GM12878 (cell line): ENCODE data around the gene COPRS. TPM values are rescaled to one million over a fixed set of nuclear protein-coding genes. Genes with fewer than 3 reads are reported as not detected.

ENCODE experiments used
- ATAC-seq: fragments of 200-7000 bp; cut with Tn5 transposase; 3 replicates; pipeline ENCODE4 v1.9.1; 2020; ENCODE audit warnings: mild to moderate bottlenecking, moderate library complexity
- BruUV-seq: library from RNA; stranded (reverse); fragments of 400-500 nt; replicated peaks from 2 replicates; lab custom pipeline; 2021; lab: Mats Ljungman, UMichigan
- CTCF ChIA-PET: fragments of 300-600 bp; sonication (Branson Sonifier 250); formaldehyde crosslinking; extraction: SDS; loops from one replicate; lab custom pipeline; 2021; ENCODE audit warnings: inconsistent platforms; lab: Yijun Ruan, JAX
- POLR2A ChIA-PET: fragments of 350-600 bp; formaldehyde crosslinking; extraction: SDS; loops from one replicate; lab custom pipeline; 2021; ENCODE audit warnings: inconsistent platforms; lab: Charles Lee
- RAD21 ChIA-PET: fragments of 300-600 bp; sonication (Branson Sonifier 250); formaldehyde crosslinking; loops from one replicate; lab custom pipeline; 2023; ENCODE audit warnings: antibody characterized with exemption; ENCODE audit not compliant: unreplicated experiment; lab: Charles Lee
- SMC1A ChIA-PET: fragments of 300-600 bp; sonication (Branson Sonifier 250); formaldehyde crosslinking; loops from one replicate; lab custom pipeline; 2023; ENCODE audit not compliant: unreplicated experiment, uncharacterized antibody; lab: Charles Lee
- DNase-seq: peaks from one replicate; pipeline ENCODE4 v3.0.0-alpha.2; 2011; ENCODE audit warnings: low read depth, low spot score
- FAIRE-seq: peaks from 3 replicates; lab custom pipeline; 2011; peaks lifted over from hg19 to GRCh38; lab: Jason Lieb, UNC
- H2AFZ ChIP-seq: 2 replicates; pipeline ENCODE4 v1.6.0; 2011; ENCODE audit warnings: low read depth, low read length, control low read depth; ENCODE audit not compliant: control insufficient read depth
- H3K27ac ChIP-seq: 2 replicates; pipeline ENCODE4 v1.5.1; 2011; ENCODE audit warnings: control low read depth; ENCODE audit not compliant: control insufficient read depth, insufficient read depth
- H3K27me3 ChIP-seq, 2 experiments: replicated peaks in 1 of 2; 2 replicates each; pipeline versions ENCODE4 v1.6.0 to v1.6.1; 2011; ENCODE audit warnings: low read length in 1 of 2; ENCODE audit not compliant: control insufficient read depth in 2 of 2, insufficient read depth in 2 of 2
- H3K36me3 ChIP-seq, 2 experiments: 2 replicates each; pipeline ENCODE4 v1.5.1; 2011; ENCODE audit warnings: low read length in 1 of 2; ENCODE audit not compliant: control insufficient read depth in 2 of 2, insufficient read depth in 2 of 2
- H3K4me1 ChIP-seq: 2 replicates; pipeline ENCODE4 v1.6.1; 2011; ENCODE audit warnings: mild to moderate bottlenecking, low read length, moderate library complexity, mixed read lengths; ENCODE audit not compliant: control insufficient read depth, insufficient read depth
- H3K4me2 ChIP-seq: 2 replicates; pipeline ENCODE4 v1.6.0; 2011; ENCODE audit warnings: control low read depth; ENCODE audit not compliant: control insufficient read depth, insufficient read depth
- H3K4me3 ChIP-seq: fragments of 200-600 bp; sonication (generic); 2 replicates; pipeline ENCODE4 v1.5.1; 2016
- H3K79me2 ChIP-seq: 2 replicates; pipeline ENCODE4 v1.6.0; 2011; ENCODE audit warnings: low read length; ENCODE audit not compliant: control insufficient read depth, insufficient read depth
- H3K9ac ChIP-seq: 2 replicates; pipeline ENCODE4 v1.8.0; 2011; ENCODE audit warnings: low read length, control low read depth, mixed read lengths; ENCODE audit not compliant: control insufficient read depth, insufficient read depth
- H3K9me3 ChIP-seq: replicated peaks from 3 replicates; pipeline ENCODE4 v1.5.1; 2011; ENCODE audit warnings: mild to moderate bottlenecking, low read length; ENCODE audit not compliant: control insufficient read depth, insufficient read depth
- H4K20me1 ChIP-seq: 2 replicates; pipeline ENCODE4 v1.6.0; 2011; ENCODE audit not compliant: control insufficient read depth, insufficient read depth
- BHLHE40 ChIP-seq, 2 experiments: fragments of 450-650 bp in 1 of 2; IDR thresholded peaks; 2 replicates each; pipeline ENCODE4 v1.6.1; 2011 to 2017; ENCODE audit warnings: low read depth in 2 of 2, borderline replicate concordance in 1 of 2, improper control_type of control experiment in 1 of 2, low read length in 1 of 2, mild to moderate bottlenecking in 1 of 2
- BRCA1 ChIP-seq: IDR thresholded peaks from 2 replicates; pipeline ENCODE4 v1.6.1; 2011; ENCODE audit warnings: low read depth, low read length, improper control_type of control experiment
- CBX5 ChIP-seq: sonication (generic); IDR thresholded peaks from 2 replicates; pipeline ENCODE4 v1.6.1; 2016; ENCODE audit warnings: low read depth, moderate library complexity, mild to moderate bottlenecking, inconsistent platforms
- CTCF ChIP-seq, 3 experiments: IDR thresholded peaks in 2 of 3; conservative IDR thresholded peaks in 1 of 3; 2 replicates each; pipeline ENCODE4 v1.5.1; 2011; ENCODE audit warnings: low read depth in 3 of 3, low read length in 3 of 3, mild to moderate bottlenecking in 3 of 3, control low read depth in 2 of 3, moderate library complexity in 2 of 3, inconsistent platforms in 1 of 3, mixed read lengths in 1 of 3; ENCODE audit not compliant: control insufficient read depth in 2 of 3, insufficient read depth in 1 of 3; ENCODE audit errors: extremely low read depth in 1 of 3
- HDGF ChIP-seq: fragments of 450-650 bp; IDR thresholded peaks from 2 replicates; pipeline ENCODE4 v1.6.1; 2016; ENCODE audit warnings: antibody characterized with exemption
- MEF2B ChIP-seq: fragments of 450-650 bp; IDR thresholded peaks from 2 replicates; pipeline ENCODE4 v1.6.1; 2018; ENCODE audit warnings: mild to moderate bottlenecking, moderate library complexity; ENCODE audit not compliant: partially characterized antibody, poor library complexity, severe bottlenecking
- MTA2 ChIP-seq: fragments of 450-650 bp; IDR thresholded peaks from 2 replicates; pipeline ENCODE4 v1.6.1; 2016; ENCODE audit warnings: low read depth, mild to moderate bottlenecking, moderate library complexity
- SPI1 ChIP-seq: IDR thresholded peaks from 2 replicates; pipeline ENCODE4 v1.6.1; 2011; ENCODE audit warnings: low read depth, mild to moderate bottlenecking, low read length, moderate library complexity, borderline replicate concordance; ENCODE audit not compliant: insufficient read depth
- SUZ12 ChIP-seq: fragments of 200-600 bp; sonication (generic); IDR thresholded peaks from one replicate; pipeline ENCODE4 v1.6.1; 2018; ENCODE audit warnings: antibody characterized with exemption, mild to moderate bottlenecking; ENCODE audit not compliant: unreplicated experiment
- TCF12 ChIP-seq: IDR thresholded peaks from 2 replicates; pipeline ENCODE4 v1.6.1; 2011; ENCODE audit warnings: low read depth, mild to moderate bottlenecking, low read length
- ZNF217 ChIP-seq: fragments of 450-650 bp; IDR thresholded peaks from 2 replicates; pipeline ENCODE4 v1.6.1; 2017; ENCODE audit warnings: antibody characterized with exemption, mild to moderate bottlenecking
- WGBS: methylation state at CpG from one replicate; pipeline ENCODE4 v1.1.6; 2016; ENCODE audit warnings: low lambda C conversion rate; ENCODE audit not compliant: insufficient replicate concordance, insufficient coverage; ENCODE audit errors: missing lambda C conversion rate; 5-methylcytosine and 5-hydroxymethylcytosine counted together
- in situ Hi-C: fragments of 300-500 bp; cut with MboI; formaldehyde crosslinking; loops from 9 replicates; pipeline ENCODE4 v1.14.3; 2018; ENCODE audit warnings: mixed read lengths
- intact Hi-C: fragments of 100-400 bp; cut with micrococcal nuclease; formaldehyde crosslinking; loops from one replicate; pipeline ENCODE4 v1.14.2; 2022; ENCODE audit not compliant: unreplicated experiment
- polyA plus RNA-seq, 11 experiments: library from polyadenylated mRNA; depleted of rRNA in 4 of 11; unstranded in 6 of 11; stranded (reverse) in 5 of 11; fragments of >200 nt; fragmentation: Nextera tagmentation in 4 of 11; fragmentation: Illumina TruSeq in 1 of 11; extraction: Ambion mirVana in 4 of 11; extraction: Trizol in 1 of 11; gene quantifications; 1 replicate in 1 of 11; 2 replicates in 10 of 11; pipeline versions ENCODE4 v1.2.1 to v1.2.3, GENCODE V29; 2011 to 2016; ENCODE audit warnings: inconsistent platforms in 2 of 11, missing spikeins in 2 of 11, low read depth in 1 of 11
- total RNA-seq, 4 experiments: library from RNA; depleted of rRNA in 3 of 4; stranded (reverse); fragments of >200 nt in 3 of 4; fragmentation: Illumina TruSeq in 1 of 4; extraction: Trizol in 1 of 4; gene quantifications; 2 replicates each; pipeline versions ENCODE4 v1.2.1 to v1.2.3, GENCODE V29; 2013 to 2021
- TF ChIP-seq, protein P1 (sequence below): IDR thresholded peaks from 2 replicates; pipeline ENCODE4 v1.6.1; 2012; ENCODE audit warnings: low read depth, low read length, improper control_type of control experiment
- TF ChIP-seq, protein P2 (sequence below): fragments of 450-650 bp; IDR thresholded peaks from 2 replicates; pipeline ENCODE4 v1.6.1; 2018; ENCODE audit warnings: mild to moderate bottlenecking, low read depth, moderate library complexity; ENCODE audit not compliant: partially characterized antibody
- TF ChIP-seq, protein P3 (sequence below): fragments of 450-650 bp; IDR thresholded peaks from 2 replicates; pipeline ENCODE4 v1.6.1; 2017; ENCODE audit warnings: borderline replicate concordance

COPRS gene
- total and polyA plus RNA-seq, 10 of the 15 experiments (the other 5 are each of a cell fraction or from before 2014, with no cell fraction given), result 6.3 to 41.9 (median 31.4) TPM

DNA sequence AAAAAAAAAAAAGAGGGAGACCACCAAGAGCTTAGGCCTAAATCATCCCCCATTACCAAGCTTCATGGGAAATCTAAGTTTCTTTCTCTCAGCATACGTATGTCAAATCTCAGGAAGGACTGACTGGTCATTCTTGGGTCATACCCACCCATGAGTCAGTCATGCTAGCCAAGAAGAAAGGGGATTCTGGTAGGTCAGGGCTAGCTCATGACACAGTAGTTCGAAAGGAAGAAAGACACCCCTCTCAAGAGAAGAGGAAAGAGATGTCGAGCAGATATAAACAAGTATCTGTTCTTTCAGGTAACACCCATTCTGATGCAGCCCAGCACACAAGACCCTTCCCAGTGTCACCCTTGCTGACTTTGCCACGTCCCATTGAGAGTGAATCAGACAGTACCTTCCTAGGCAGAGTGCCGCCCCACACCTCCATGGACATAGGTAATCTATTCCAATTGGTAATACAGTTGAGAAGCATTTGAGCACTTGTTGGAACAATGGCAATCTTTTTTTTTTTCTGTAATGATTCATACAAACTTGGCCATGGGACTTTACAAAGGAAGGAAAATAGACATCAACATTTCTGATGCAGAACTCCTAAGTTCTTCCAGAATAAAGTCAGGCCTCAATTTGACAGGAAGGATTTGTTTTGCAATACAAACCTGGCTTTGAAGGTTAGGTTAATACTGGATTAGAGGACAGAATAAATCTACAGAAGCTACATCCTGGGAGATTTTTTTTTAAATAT is 38.2 kb downstream of the COPRS start:
- SMC1A ChIA-PET, result no interaction called here

More for the DNA sequence above, 38.2 kb downstream of the COPRS start:
- BruUV-seq, result no TSS peak
- ChIA-PET POLR2A (no interaction called here), RAD21 (no interaction called here), CTCF (interaction anchor here (0.6 kb wide), 1 partner anchor 13 kb away, joined by 3 read pairs; no protein-coding TSS in a partner anchor)
- H3K9ac ChIP-seq, result no peak overlapping the region
- no peak overlapping the region for H3K4me3 ChIP-seq
- no peak overlapping the region for H2AFZ ChIP-seq
- no peaks in the 10 kb centered on the region for H3K27me3 ChIP-seq
- no peaks in the 10 kb centered on the region for H3K4me1 ChIP-seq
- no peaks in the 10 kb centered on the region for H4K20me1 ChIP-seq
- ATAC-seq, result no peak
- H3K36me3 ChIP-seq, result no peaks in the 10 kb centered on the region
- H3K27ac ChIP-seq, result no peak overlapping the region
- intact Hi-C loops (no loop called here), in situ Hi-C loops (no loop called here)
- H3K9me3 ChIP-seq, result no peaks in the 10 kb centered on the region
- WGBS, result 29% methylated on average over 5 of the region's 5 CpGs
- FAIRE-seq, result no peak
- no peak overlapping the region for H3K4me2 ChIP-seq
- H3K79me2 ChIP-seq, result no peaks in the 10 kb centered on the region
- DNase-seq, result no peak
- no peak for TF ChIP-seq TCF12
- TF ChIP-seq ZNF217, result no peak
- TF ChIP-seq HDGF, result no peak
- TF ChIP-seq, protein P1, sequence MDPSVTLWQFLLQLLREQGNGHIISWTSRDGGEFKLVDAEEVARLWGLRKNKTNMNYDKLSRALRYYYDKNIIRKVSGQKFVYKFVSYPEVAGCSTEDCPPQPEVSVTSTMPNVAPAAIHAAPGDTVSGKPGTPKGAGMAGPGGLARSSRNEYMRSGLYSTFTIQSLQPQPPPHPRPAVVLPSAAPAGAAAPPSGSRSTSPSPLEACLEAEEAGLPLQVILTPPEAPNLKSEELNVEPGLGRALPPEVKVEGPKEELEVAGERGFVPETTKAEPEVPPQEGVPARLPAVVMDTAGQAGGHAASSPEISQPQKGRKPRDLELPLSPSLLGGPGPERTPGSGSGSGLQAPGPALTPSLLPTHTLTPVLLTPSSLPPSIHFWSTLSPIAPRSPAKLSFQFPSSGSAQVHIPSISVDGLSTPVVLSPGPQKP, result no peak
- no peak for TF ChIP-seq BRCA1
- TF ChIP-seq, protein P2, sequence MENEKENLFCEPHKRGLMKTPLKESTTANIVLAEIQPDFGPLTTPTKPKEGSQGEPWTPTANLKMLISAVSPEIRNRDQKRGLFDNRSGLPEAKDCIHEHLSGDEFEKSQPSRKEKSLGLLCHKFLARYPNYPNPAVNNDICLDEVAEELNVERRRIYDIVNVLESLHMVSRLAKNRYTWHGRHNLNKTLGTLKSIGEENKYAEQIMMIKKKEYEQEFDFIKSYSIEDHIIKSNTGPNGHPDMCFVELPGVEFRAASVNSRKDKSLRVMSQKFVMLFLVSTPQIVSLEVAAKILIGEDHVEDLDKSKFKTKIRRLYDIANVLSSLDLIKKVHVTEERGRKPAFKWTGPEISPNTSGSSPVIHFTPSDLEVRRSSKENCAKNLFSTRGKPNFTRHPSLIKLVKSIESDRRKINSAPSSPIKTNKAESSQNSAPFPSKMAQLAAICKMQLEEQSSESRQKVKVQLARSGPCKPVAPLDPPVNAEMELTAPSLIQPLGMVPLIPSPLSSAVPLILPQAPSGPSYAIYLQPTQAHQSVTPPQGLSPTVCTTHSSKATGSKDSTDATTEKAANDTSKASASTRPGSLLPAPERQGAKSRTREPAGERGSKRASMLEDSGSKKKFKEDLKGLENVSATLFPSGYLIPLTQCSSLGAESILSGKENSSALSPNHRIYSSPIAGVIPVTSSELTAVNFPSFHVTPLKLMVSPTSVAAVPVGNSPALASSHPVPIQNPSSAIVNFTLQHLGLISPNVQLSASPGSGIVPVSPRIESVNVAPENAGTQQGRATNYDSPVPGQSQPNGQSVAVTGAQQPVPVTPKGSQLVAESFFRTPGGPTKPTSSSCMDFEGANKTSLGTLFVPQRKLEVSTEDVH, result no peak
- no peak for TF ChIP-seq SPI1
- TF ChIP-seq, protein P3, sequence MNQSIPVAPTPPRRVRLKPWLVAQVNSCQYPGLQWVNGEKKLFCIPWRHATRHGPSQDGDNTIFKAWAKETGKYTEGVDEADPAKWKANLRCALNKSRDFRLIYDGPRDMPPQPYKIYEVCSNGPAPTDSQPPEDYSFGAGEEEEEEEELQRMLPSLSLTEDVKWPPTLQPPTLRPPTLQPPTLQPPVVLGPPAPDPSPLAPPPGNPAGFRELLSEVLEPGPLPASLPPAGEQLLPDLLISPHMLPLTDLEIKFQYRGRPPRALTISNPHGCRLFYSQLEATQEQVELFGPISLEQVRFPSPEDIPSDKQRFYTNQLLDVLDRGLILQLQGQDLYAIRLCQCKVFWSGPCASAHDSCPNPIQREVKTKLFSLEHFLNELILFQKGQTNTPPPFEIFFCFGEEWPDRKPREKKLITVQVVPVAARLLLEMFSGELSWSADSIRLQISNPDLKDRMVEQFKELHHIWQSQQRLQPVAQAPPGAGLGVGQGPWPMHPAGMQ, result no peak
- no peak for TF ChIP-seq SUZ12
- TF ChIP-seq MTA2, result no peak
- TF ChIP-seq MEF2B, result no peak
- TF ChIP-seq CBX5, result no peak
- TF ChIP-seq BHLHE40 (IDR thresholded peaks at IDR 0.05; ENCODE audit: borderline replicate concordance in 1 of 2, low read depth in 2 of 2, low read length in 1 of 2), result no peak
- no peak for TF ChIP-seq CTCF (IDR thresholded peaks at IDR 0.05 in 2 of 3, conservative IDR thresholded peaks at IDR 0.05 in 1 of 3; ENCODE audit: control insufficient read depth in 2 of 3, extremely low read depth in 1 of 3, insufficient read depth in 1 of 3, low read depth in 3 of 3, low read length in 3 of 3)
